Activated CD8-positive, alpha-beta memory T cell treated with anti-CD3 and anti-CD28 coated beads, Interleukin-2, amount 50 U/mL, for 1 hour (primary cell): ENCODE measurements around the gene ABRACL.
"Not testable (repeated sequence)": the region's sequence is repeated elsewhere in the genome, so short reads cannot be mapped to it uniquely, and the experiment has no call there.

ENCODE experiments used
- DNase-seq: peaks from one replicate; pipeline ENCODE4 v3.0.0-alpha.2; 2020; ENCODE audit errors: extremely low read depth

ABRACL gene

GRCh38 chr6:139011980-139012379, 16.6 kb upstream of the ABRACL start:
- DNase-seq = no peak

GRCh38 chr6:139013185-139013800, 15.3 kb upstream of the ABRACL start:
- no peak for DNase-seq

GRCh38 chr6:139014945-139015344, 13.6 kb upstream of the ABRACL start:
- DNase-seq = no peak

GRCh38 chr6:139016337-139017213, 12.0 kb upstream of the ABRACL start:
- DNase-seq = no peak

- no peak for DNase-seq
Measured at GRCh38 chr6:139017227-139017626, 11.3 kb upstream of the ABRACL start.

- no peak for DNase-seq
Measured at GRCh38 chr6:139019722-139020121, 8.8 kb upstream of the ABRACL start.

- DNase-seq = no peak
Measured at GRCh38 chr6:139020689-139021088, 7.9 kb upstream of the ABRACL start.

GRCh38 chr6:139025416-139025815, 3.1 kb upstream of the ABRACL start:
- not testable (repeated sequence) for DNase-seq

- no peak for DNase-seq
Measured at GRCh38 chr6:139027620-139028182, 844 bp upstream of the ABRACL start.

GRCh38 chr6:139028215-139028657, 309 bp upstream of the ABRACL start:
- no peak for DNase-seq

GRCh38 chr6:139029470-139030227, 1.1 kb downstream of the ABRACL start:
- no peak for DNase-seq

- no peak for DNase-seq
Measured at GRCh38 chr6:139030228-139030963, 1.9 kb downstream of the ABRACL start.

- DNase-seq = no peak
Measured at GRCh38 chr6:139037490-139037889, 8.9 kb downstream of the ABRACL start.

GRCh38 chr6:139044250-139044649, 15.7 kb downstream of the ABRACL start:
- DNase-seq = no peak

- no peak for DNase-seq
Measured at GRCh38 chr6:139047677-139048076, 19.1 kb downstream of the ABRACL start.

GRCh38 chr6:139048912-139049311, 20.4 kb downstream of the ABRACL start:
- not testable (repeated sequence) for DNase-seq

GRCh38 chr6:139050131-139050769, 21.7 kb downstream of the ABRACL start:
- DNase-seq = not testable (repeated sequence)

- no peak for DNase-seq
Measured at GRCh38 chr6:139050770-139051313, 22.3 kb downstream of the ABRACL start.

GRCh38 chr6:139051396-139052060, 23.0 kb downstream of the ABRACL start:
- DNase-seq = no peak

- DNase-seq = no peak
Measured at GRCh38 chr6:139053382-139053781, 24.8 kb downstream of the ABRACL start.
